Activated effector memory CD4-positive, alpha-beta T cell treated with Interleukin-2 at 50 U/mL for 16 hours (primary cell): ENCODE results near the gene JTB.
A peak's percentile ranks its signal among the peaks of the same experiment; 100 is the strongest.

Experiments
- DNase-seq: peaks from one replicate; pipeline ENCODE4 v3.0.0-alpha.2; 2020

JTB gene

GRCh38 chr1:153978274-153978909 lies 918 bp upstream of the JTB start:
- no peak for DNase-seq

- DNase-seq = no peak
Measured at GRCh38 chr1:153976819-153977249, 640 bp downstream of the JTB start.

- no peak for DNase-seq
Measured at GRCh38 chr1:153973525-153973924, 3.9 kb downstream of the JTB start.

GRCh38 chr1:153973071-153973470 lies 4.4 kb downstream of the JTB start:
- DNase-seq = no peak

GRCh38 chr1:153970346-153970745 lies 7.1 kb downstream of the JTB start:
- no peak for DNase-seq

- no peak for DNase-seq
Measured at GRCh38 chr1:153968972-153969371, 8.5 kb downstream of the JTB start.

- no peak for DNase-seq
Measured at GRCh38 chr1:153968408-153968807, 9.1 kb downstream of the JTB start.

GRCh38 chr1:153968000-153968363 lies 9.5 kb downstream of the JTB start:
- no peak for DNase-seq

GRCh38 chr1:153967107-153967999 lies 10.1 kb downstream of the JTB start, which contains the start of gene CREB3L4:
TSS of gene CREB3L4 (plus strand) at chr1:153967902. CDS start at chr1:153968526, 624 bp downstream.
- DNase-seq = peak; percentile 76

GRCh38 chr1:153963850-153964331 lies 13.6 kb downstream of the JTB start:
- no peak for DNase-seq

- peak; percentile 88 for DNase-seq
Measured at GRCh38 chr1:153963030-153963849, 14.2 kb downstream of the JTB start, which contains the start of gene SLC39A1. TSS of gene SLC39A1 (minus strand) at chr1:153963537. CDS start at chr1:153962715, 822 bp downstream.

GRCh38 chr1:153962088-153963029 lies 15.1 kb downstream of the JTB start:
- DNase-seq = no peak

GRCh38 chr1:153961421-153961820 lies 16.1 kb downstream of the JTB start:
- no peak for DNase-seq

GRCh38 chr1:153960206-153960605 lies 17.3 kb downstream of the JTB start:
- no peak for DNase-seq

- DNase-seq = no peak
Measured at GRCh38 chr1:153959454-153959853, 18.0 kb downstream of the JTB start.

GRCh38 chr1:153958961-153959260 lies 18.6 kb downstream of the JTB start:
- no peak for DNase-seq

GRCh38 chr1:153958111-153958960 lies 19.1 kb downstream of the JTB start, which contains the start of gene CRTC2:
TSS of gene CRTC2 (minus strand) at chr1:153958612. CDS start at chr1:153958497, 115 bp downstream.
- peak; percentile 97 for DNase-seq

- peak; percentile 30 for DNase-seq
Measured at GRCh38 chr1:153957744-153958110, 19.7 kb downstream of the JTB start.

- DNase-seq = no peak
Measured at GRCh38 chr1:153956997-153957715, 20.3 kb downstream of the JTB start.

- no peak for DNase-seq
Measured at GRCh38 chr1:153954826-153955225, 22.6 kb downstream of the JTB start.
